K562 (cell line): ENCODE measurements around the gene MORF4L1. TPM values are rescaled to one million over a fixed set of nuclear protein-coding genes. Genes with fewer than 3 reads are reported as not detected.

Experiments used
- ATAC-seq: fragments of 200-7000 bp; cut with Tn5 transposase; 3 replicates; pipeline ENCODE4 v1.9.1; 2020; ENCODE audit warnings: moderate library complexity
- BruUV-seq: library from RNA; stranded (reverse); fragments of 400-500 nt; replicated peaks from 2 replicates; lab custom pipeline; 2021; lab: Mats Ljungman, UMichigan
- CTCF ChIA-PET: fragments of 300-600 bp; formaldehyde crosslinking; extraction: SDS; loops from one replicate; lab custom pipeline; 2021; ENCODE audit warnings: low intra/inter-chr PET ratio; lab: Yijun Ruan, JAX
- POLR2A ChIA-PET: fragments of 300-600, 350-650 bp; sonication (Branson Sonifier 250); formaldehyde crosslinking; extraction: SDS; loops from one replicate; lab custom pipeline; 2021; ENCODE audit warnings: antibody characterized with exemption, inconsistent platforms; lab: Yijun Ruan, JAX
- DNase-seq, 4 experiments: peaks; one replicate each; pipeline versions ENCODE4 v3.0.0 to v3.0.0-alpha.2; 2011 to 2018; ENCODE audit warnings: low spot score in 3 of 4, mixed read lengths in 3 of 4; ENCODE audit errors: extremely low read depth in 1 of 4
- FAIRE-seq: peaks from 2 replicates; lab custom pipeline; 2011; peaks lifted over from hg19 to GRCh38; lab: Jason Lieb, UNC
- H2AFZ ChIP-seq: 2 replicates; pipeline ENCODE4 v1.6.0; 2011; ENCODE audit warnings: low read depth, low read length, control low read depth, inconsistent platforms
- H3K27ac ChIP-seq: fragments of 200-600 bp; 3 replicates; pipeline ENCODE4 v1.8.0; 2011; ENCODE audit warnings: low read depth, mild to moderate bottlenecking, control low read depth, inconsistent platforms, low read length, moderate library complexity, mixed read lengths; ENCODE audit errors: extremely low read depth
- H3K27me3 ChIP-seq, 2 experiments: fragments of 300-600 bp in 1 of 2; 2 replicates in 1 of 2; 3 replicates in 1 of 2; pipeline versions ENCODE4 v1.6.0 to v1.8.0; 2011; ENCODE audit warnings: inconsistent platforms in 2 of 2, low read length in 2 of 2, mild to moderate bottlenecking in 1 of 2, mixed read lengths in 1 of 2, moderate library complexity in 1 of 2; ENCODE audit not compliant: control insufficient read depth in 2 of 2, insufficient read depth in 2 of 2
- H3K36me3 ChIP-seq: fragments of 300-600 bp; 3 replicates; pipeline ENCODE4 v1.8.0; 2011; ENCODE audit warnings: mild to moderate bottlenecking, low read length, inconsistent platforms; ENCODE audit not compliant: control insufficient read depth, insufficient read depth
- H3K4me1 ChIP-seq, 2 experiments: fragments of 200-600 bp in 1 of 2; replicated peaks in 1 of 2; 2 replicates in 1 of 2; 3 replicates in 1 of 2; pipeline versions ENCODE4 v1.5.1 to v1.8.0; 2011; ENCODE audit warnings: inconsistent platforms in 2 of 2, low read length in 2 of 2, mild to moderate bottlenecking in 1 of 2, mixed read lengths in 1 of 2, moderate library complexity in 1 of 2; ENCODE audit not compliant: control insufficient read depth in 2 of 2, insufficient read depth in 2 of 2
- H3K4me2 ChIP-seq: 2 replicates; pipeline ENCODE4 v1.6.1; 2011; ENCODE audit warnings: low read length, control low read depth, inconsistent platforms, mixed read lengths; ENCODE audit not compliant: insufficient read depth
- H3K4me3 ChIP-seq: fragments of 200-600 bp; sonication (generic), shearing (Covaris generic); 2 replicates; pipeline ENCODE4 v1.5.1; 2016; ENCODE audit warnings: control low read depth, inconsistent platforms
- H3K79me2 ChIP-seq: fragments of 200-600 bp; 3 replicates; pipeline ENCODE4 v1.8.0; 2011; ENCODE audit warnings: low read length, inconsistent platforms; ENCODE audit not compliant: control insufficient read depth, insufficient read depth
- H3K9ac ChIP-seq, 2 experiments: 2 replicates each; pipeline versions ENCODE4 v1.6.0 to v1.6.1; 2011; ENCODE audit warnings: low read depth in 2 of 2, low read length in 2 of 2, control low read depth in 1 of 2, inconsistent platforms in 1 of 2, mild to moderate bottlenecking in 1 of 2, mixed read lengths in 1 of 2; ENCODE audit not compliant: insufficient read depth in 1 of 2
- H3K9me1 ChIP-seq: one replicate; pipeline ENCODE4 v1.6.0; 2011; ENCODE audit warnings: inconsistent platforms, mild to moderate bottlenecking, low read length, moderate library complexity; ENCODE audit not compliant: control insufficient read depth, insufficient read depth
- H3K9me3 ChIP-seq: replicated peaks from 2 replicates; pipeline ENCODE4 v1.5.1; 2011; ENCODE audit warnings: low read depth, low read length, inconsistent platforms; ENCODE audit not compliant: control insufficient read depth, insufficient read depth
- H4K20me1 ChIP-seq: replicated peaks from 2 replicates; pipeline ENCODE4 v1.6.1; 2011; ENCODE audit warnings: low read length, inconsistent platforms, mixed read lengths; ENCODE audit not compliant: control insufficient read depth, insufficient read depth
- C11orf30 ChIP-seq: fragments of 450-650 bp; IDR thresholded peaks from 2 replicates; pipeline ENCODE4 v1.6.1; 2016; ENCODE audit warnings: low read depth, mild to moderate bottlenecking
- CHD4 ChIP-seq: fragments of 200-600 bp; sonication (generic); IDR thresholded peaks from 3 replicates; pipeline ENCODE4 v1.6.1; 2012; ENCODE audit warnings: low read depth, mild to moderate bottlenecking, mixed read lengths, low read length, inconsistent platforms; ENCODE audit not compliant: insufficient read depth, insufficient replicate concordance, poor library complexity, severe bottlenecking
- ILK ChIP-seq: fragments of 450-650 bp; IDR thresholded peaks from 2 replicates; pipeline ENCODE4 v1.6.1; 2016; ENCODE audit warnings: missing genetic modification characterization, low read depth, mild to moderate bottlenecking, missing compliant biosample characterization, moderate library complexity, borderline replicate concordance
- MAFF ChIP-seq: IDR thresholded peaks from 2 replicates; pipeline ENCODE4 v1.6.1; 2012; ENCODE audit warnings: low read length, improper control_type of control experiment
- MAFG ChIP-seq: fragments of 450-650 bp; conservative IDR thresholded peaks from 2 replicates; pipeline ENCODE4 v1.6.1; 2016; ENCODE audit warnings: missing genetic modification characterization, missing compliant biosample characterization
- MAFK ChIP-seq: IDR thresholded peaks from 2 replicates; pipeline ENCODE4 v1.6.1; 2011; ENCODE audit warnings: low read length, improper control_type of control experiment
- NFE2 ChIP-seq: IDR thresholded peaks from 2 replicates; pipeline ENCODE4 v1.6.1; 2014; ENCODE audit warnings: antibody characterized with exemption, low read depth
- RBFOX2 ChIP-seq: fragments of 200-400 bp; formaldehyde crosslinking; IDR thresholded peaks from 2 replicates; pipeline ENCODE4 v1.6.1; 2017; ENCODE audit warnings: low read depth, mild to moderate bottlenecking, low read length, moderate library complexity
- ZKSCAN1 ChIP-seq: fragments of 150-350 bp; IDR thresholded peaks from 2 replicates; pipeline ENCODE4 v1.6.1; 2016; ENCODE audit warnings: low read depth, low read length
- ZNF316 ChIP-seq: fragments of 450-650 bp; IDR thresholded peaks from 2 replicates; pipeline ENCODE4 v1.6.1; 2016
- ZNF740 ChIP-seq, 3 experiments: fragments of 200-800 bp in 1 of 3; sonication (Bioruptor generic) in 1 of 3; sonication (generic) in 1 of 3; formaldehyde crosslinking in 1 of 3; IDR thresholded peaks; 2 replicates each; pipeline versions ENCODE4 v1.6.1 to v1.8.0; 2016 to 2022; ENCODE audit warnings: mild to moderate bottlenecking in 2 of 3, missing compliant biosample characterization in 2 of 3, missing genetic modification characterization in 2 of 3, missing genetic modification reagents in 1 of 3
- WGBS: fragments of 100-300 bp; shearing (Covaris generic); methylation state at CpG from one replicate; pipeline ENCODE4 v1.1.6; 2016; ENCODE audit warnings: low coverage, mixed read lengths; ENCODE audit not compliant: insufficient coverage; ENCODE audit errors: missing lambda C conversion rate; 5-methylcytosine and 5-hydroxymethylcytosine counted together
- in situ Hi-C: fragments of 300-500 bp; cut with MboI; formaldehyde crosslinking; loops from 4 replicates; pipeline ENCODE4 v1.15.0; 2018; ENCODE audit warnings: inconsistent platforms, mixed read lengths
- intact Hi-C: fragments of 100-400 bp; cut with micrococcal nuclease; formaldehyde crosslinking; loops from 2 replicates; pipeline ENCODE4 v1.14.2; 2022
- polyA plus RNA-seq, 8 experiments: library from polyadenylated mRNA; depleted of rRNA in 4 of 8; stranded (reverse) in 5 of 8; unstranded in 3 of 8; fragments of >200 nt; fragmentation: Nextera tagmentation in 2 of 8; fragmentation: Illumina TruSeq in 1 of 8; extraction: Ambion mirVana in 2 of 8; extraction: Trizol in 1 of 8; gene quantifications; 2 replicates each; pipeline versions ENCODE4 v1.2.1 to v1.2.3, GENCODE V29; 2011 to 2014; ENCODE audit warnings: inconsistent platforms in 1 of 8, missing spikeins in 1 of 8
- total RNA-seq, 7 experiments: library from RNA; depleted of rRNA in 6 of 7; stranded (reverse); fragments of >200 nt in 6 of 7; fragmentation: Illumina TruSeq in 2 of 7; extraction: Trizol in 2 of 7; gene quantifications; 2 replicates each; pipeline versions ENCODE4 v1.2.1 to v1.2.3, GENCODE V29; 2011 to 2021; ENCODE audit warnings: low replicate concordance in 1 of 7
- TF ChIP-seq, protein P1 (sequence below): fragments of 450-650 bp; formaldehyde crosslinking; conservative IDR thresholded peaks from 2 replicates; pipeline ENCODE4 v1.4.0; 2022; ENCODE audit warnings: mild to moderate bottlenecking, missing genetic modification characterization

MORF4L1 gene
- total and polyA plus RNA-seq, 9 of the 15 experiments (the other 6 are each of a cell fraction or from before 2014, with no cell fraction given): 127 to 615 (median 281) TPM

- in situ Hi-C loops (no loop called here), intact Hi-C loops (no loop called here)
- DNase-seq (no peak), ATAC-seq (no peak), FAIRE-seq (no peak)
- H2AFZ ChIP-seq: no peak overlapping the region
- ChIA-PET CTCF (no interaction called here), POLR2A (interaction anchor here (0.8 to 1.2 kb wide), 2 partner anchors 12 to 790 kb away, joined by 3 to 8 read pairs; no protein-coding TSS in a partner anchor)
- no peaks in the 10 kb centered on the region for H3K27me3 ChIP-seq
- TF ChIP-seq MAFK (peak; percentile 95), ZNF316 (peak; percentile 97), ZKSCAN1 (no peak), MAFG (tag) (peak; percentile 90), CHD4 (no peak), MAFF (peak; percentile 95), ILK (tag) (no peak), NFE2 (no peak), C11orf30 (peak; percentile 92), RBFOX2 (no peak), ZNF740 (CRISPR knock-in tag; IDR thresholded peaks at IDR 0.05) (no peak), ZNF740 (tag; IDR thresholded peaks at IDR 0.05) (no peak)
- TF ChIP-seq, protein P1, sequence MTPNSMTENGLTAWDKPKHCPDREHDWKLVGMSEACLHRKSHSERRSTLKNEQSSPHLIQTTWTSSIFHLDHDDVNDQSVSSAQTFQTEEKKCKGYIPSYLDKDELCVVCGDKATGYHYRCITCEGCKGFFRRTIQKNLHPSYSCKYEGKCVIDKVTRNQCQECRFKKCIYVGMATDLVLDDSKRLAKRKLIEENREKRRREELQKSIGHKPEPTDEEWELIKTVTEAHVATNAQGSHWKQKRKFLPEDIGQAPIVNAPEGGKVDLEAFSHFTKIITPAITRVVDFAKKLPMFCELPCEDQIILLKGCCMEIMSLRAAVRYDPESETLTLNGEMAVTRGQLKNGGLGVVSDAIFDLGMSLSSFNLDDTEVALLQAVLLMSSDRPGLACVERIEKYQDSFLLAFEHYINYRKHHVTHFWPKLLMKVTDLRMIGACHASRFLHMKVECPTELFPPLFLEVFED (CRISPR knock-in tag): no peak
- no peak overlapping the region for H3K4me3 ChIP-seq
- H3K4me1 ChIP-seq: peaks cover 8 to 29% of the 10 kb centered on the region in 2 experiments; a peak in 4 of 5 replicates
- peaks cover 71% of the 10 kb centered on the region for H4K20me1 ChIP-seq
- no peak overlapping the region for H3K4me2 ChIP-seq
- no peak overlapping the region for H3K9ac ChIP-seq
- peaks cover 12% of the 10 kb centered on the region for H3K9me1 ChIP-seq
- no TSS peak for BruUV-seq
- H3K36me3 ChIP-seq: peaks cover 60% of the 10 kb centered on the region
- H3K79me2 ChIP-seq: peaks cover 100% of the 10 kb centered on the region
- 28% methylated on average over 1 of the region's 1 CpG for WGBS
- H3K9me3 ChIP-seq: no peaks in the 10 kb centered on the region
- no peak overlapping the region for H3K27ac ChIP-seq
Measured at GRCh38 chr15:78878356-78878755, 5.7 kb downstream of the MORF4L1 start.
